HL-60 (cell line): ENCODE measurements around the gene BOLA3.

Experiments used
- CTCF ChIP-seq: IDR thresholded peaks from one replicate; pipeline ENCODE4 v1.5.1; 2011; ENCODE audit warnings: low read length, control low read depth, inconsistent platforms; ENCODE audit not compliant: insufficient read depth
- GABPA ChIP-seq: IDR thresholded peaks from 2 replicates; pipeline ENCODE4 v1.6.1; 2012; ENCODE audit warnings: low read depth
- POLR2AphosphoS5 ChIP-seq: IDR thresholded peaks from 2 replicates; pipeline ENCODE4 v1.6.1; 2012; ENCODE audit warnings: low read depth
- TF ChIP-seq, protein P1 (sequence below): IDR thresholded peaks from 2 replicates; pipeline ENCODE4 v1.6.1; 2012; ENCODE audit warnings: low read depth; ENCODE audit not compliant: insufficient replicate concordance

DNA sequence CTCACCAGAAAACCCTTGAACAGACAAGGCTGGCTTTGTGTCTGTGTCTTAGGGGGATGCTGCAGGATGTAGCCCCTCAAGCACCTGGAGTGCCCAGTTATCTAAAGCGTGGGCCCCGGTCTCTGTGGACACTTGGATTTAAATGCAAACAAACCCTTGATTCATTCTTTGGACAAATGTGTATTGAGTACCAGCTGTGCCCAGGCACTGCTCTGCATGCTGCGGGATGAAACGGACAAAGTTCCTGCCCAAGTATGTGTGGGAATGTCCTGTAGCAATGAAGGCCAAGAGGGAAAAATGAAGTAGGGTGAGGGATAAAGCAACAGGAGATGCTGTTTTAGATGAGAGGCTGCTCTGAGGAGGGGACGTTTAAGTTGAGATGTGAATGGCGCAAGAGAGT is 53.9 kb downstream of the BOLA3 start:
- TF ChIP-seq CTCF (no peak), POLR2AphosphoS5 (no peak), GABPA (no peak)
- TF ChIP-seq, protein P1, sequence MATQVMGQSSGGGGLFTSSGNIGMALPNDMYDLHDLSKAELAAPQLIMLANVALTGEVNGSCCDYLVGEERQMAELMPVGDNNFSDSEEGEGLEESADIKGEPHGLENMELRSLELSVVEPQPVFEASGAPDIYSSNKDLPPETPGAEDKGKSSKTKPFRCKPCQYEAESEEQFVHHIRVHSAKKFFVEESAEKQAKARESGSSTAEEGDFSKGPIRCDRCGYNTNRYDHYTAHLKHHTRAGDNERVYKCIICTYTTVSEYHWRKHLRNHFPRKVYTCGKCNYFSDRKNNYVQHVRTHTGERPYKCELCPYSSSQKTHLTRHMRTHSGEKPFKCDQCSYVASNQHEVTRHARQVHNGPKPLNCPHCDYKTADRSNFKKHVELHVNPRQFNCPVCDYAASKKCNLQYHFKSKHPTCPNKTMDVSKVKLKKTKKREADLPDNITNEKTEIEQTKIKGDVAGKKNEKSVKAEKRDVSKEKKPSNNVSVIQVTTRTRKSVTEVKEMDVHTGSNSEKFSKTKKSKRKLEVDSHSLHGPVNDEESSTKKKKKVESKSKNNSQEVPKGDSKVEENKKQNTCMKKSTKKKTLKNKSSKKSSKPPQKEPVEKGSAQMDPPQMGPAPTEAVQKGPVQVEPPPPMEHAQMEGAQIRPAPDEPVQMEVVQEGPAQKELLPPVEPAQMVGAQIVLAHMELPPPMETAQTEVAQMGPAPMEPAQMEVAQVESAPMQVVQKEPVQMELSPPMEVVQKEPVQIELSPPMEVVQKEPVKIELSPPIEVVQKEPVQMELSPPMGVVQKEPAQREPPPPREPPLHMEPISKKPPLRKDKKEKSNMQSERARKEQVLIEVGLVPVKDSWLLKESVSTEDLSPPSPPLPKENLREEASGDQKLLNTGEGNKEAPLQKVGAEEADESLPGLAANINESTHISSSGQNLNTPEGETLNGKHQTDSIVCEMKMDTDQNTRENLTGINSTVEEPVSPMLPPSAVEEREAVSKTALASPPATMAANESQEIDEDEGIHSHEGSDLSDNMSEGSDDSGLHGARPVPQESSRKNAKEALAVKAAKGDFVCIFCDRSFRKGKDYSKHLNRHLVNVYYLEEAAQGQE: no peak
